ENCODE results near the gene CCL1. TPM values are rescaled to one million over a fixed set of nuclear protein-coding genes. Genes with fewer than 3 reads are reported as not detected.

CCL1 gene
- total and polyA plus RNA-seq, 8 donors = not detected

- peaks cover 0 to 35% (median 4%) of the 10 kb centered on the region in 3 donors for H3K27me3 ChIP-seq
- 75 to 81% (median 77%) methylated on average over 1 of the region's 1 CpG for WGBS, 5 donors
- H3K27ac ChIP-seq = no peak overlapping the region
- peaks cover 0 to 12% (median 0%) of the 10 kb centered on the region in 4 donors for H3K4me1 ChIP-seq
- H3K9me3 ChIP-seq = no peaks in the 10 kb centered on the region
- H3K36me3 ChIP-seq = no peaks in the 10 kb centered on the region
- TF ChIP-seq POLR2A (IDR thresholded peaks at IDR 0.05) (no peak), POLR2AphosphoS5 (IDR thresholded peaks at IDR 0.05) (no peak), EP300 (IDR thresholded peaks at IDR 0.05) (no peak)
- TF ChIP-seq, protein P1, sequence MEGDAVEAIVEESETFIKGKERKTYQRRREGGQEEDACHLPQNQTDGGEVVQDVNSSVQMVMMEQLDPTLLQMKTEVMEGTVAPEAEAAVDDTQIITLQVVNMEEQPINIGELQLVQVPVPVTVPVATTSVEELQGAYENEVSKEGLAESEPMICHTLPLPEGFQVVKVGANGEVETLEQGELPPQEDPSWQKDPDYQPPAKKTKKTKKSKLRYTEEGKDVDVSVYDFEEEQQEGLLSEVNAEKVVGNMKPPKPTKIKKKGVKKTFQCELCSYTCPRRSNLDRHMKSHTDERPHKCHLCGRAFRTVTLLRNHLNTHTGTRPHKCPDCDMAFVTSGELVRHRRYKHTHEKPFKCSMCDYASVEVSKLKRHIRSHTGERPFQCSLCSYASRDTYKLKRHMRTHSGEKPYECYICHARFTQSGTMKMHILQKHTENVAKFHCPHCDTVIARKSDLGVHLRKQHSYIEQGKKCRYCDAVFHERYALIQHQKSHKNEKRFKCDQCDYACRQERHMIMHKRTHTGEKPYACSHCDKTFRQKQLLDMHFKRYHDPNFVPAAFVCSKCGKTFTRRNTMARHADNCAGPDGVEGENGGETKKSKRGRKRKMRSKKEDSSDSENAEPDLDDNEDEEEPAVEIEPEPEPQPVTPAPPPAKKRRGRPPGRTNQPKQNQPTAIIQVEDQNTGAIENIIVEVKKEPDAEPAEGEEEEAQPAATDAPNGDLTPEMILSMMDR (IDR thresholded peaks at IDR 0.05) = no peak
- intact Hi-C loops (cut with DNase I; ENCODE audit: low total_unique reads) = no loop called here
- no peak for DNase-seq
- no peak overlapping the region for H3K4me3 ChIP-seq
Measured at GRCh38 chr17:34384271-34384670, 21.2 kb upstream of the CCL1 start.

DNA sequence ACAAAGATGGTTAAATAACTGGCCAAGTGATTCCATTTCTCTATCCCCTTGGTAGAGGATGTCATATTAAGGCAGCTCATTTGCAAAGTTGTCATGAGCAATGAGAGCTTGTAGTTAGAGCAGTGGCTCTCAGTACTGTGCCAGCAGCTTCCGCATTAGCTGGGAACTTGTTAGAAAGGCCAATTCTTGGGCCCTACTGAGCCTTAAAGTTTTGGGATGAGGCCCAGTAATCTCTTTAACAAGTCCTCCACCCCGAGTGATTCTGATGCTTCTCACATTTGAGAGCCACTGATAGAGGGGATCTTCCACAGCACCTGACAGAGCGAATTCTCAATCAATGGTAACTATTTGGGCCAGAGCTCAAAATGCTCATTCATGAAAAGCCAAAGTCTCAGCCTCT is 20.2 kb upstream of the CCL1 start:
- no peaks in the 10 kb centered on the region for H3K36me3 ChIP-seq
- intact Hi-C loops (cut with DNase I; ENCODE audit: low total_unique reads) = no loop called here

GRCh38 chr17:34382621-34383124 is 19.6 kb upstream of the CCL1 start:
- Histone ChIP-seq H3K4me3 (no peak overlapping the region), H3K9me3 (no peaks in the 10 kb centered on the region), H3K27me3 (peaks cover 0 to 28% (median 4%) of the 10 kb centered on the region in 3 donors), H3K4me1 (peaks cover 0 to 17% (median 0%) of the 10 kb centered on the region in 4 donors), H3K27ac (no peak overlapping the region), H3K36me3 (no peaks in the 10 kb centered on the region)
- TF ChIP-seq, protein P1 (IDR thresholded peaks at IDR 0.05) = no peak
- no peak for TF ChIP-seq POLR2A (IDR thresholded peaks at IDR 0.05)
- no peak for TF ChIP-seq EP300 (IDR thresholded peaks at IDR 0.05)
- TF ChIP-seq POLR2AphosphoS5 (IDR thresholded peaks at IDR 0.05) = no peak
- intact Hi-C loops (cut with DNase I; ENCODE audit: low total_unique reads) = no loop called here
- DNase-seq = peak in 1 of 2 donors; percentile 27
- 17 to 35% (median 30%) methylated on average over 7 of the region's 7 CpGs for WGBS, 5 donors

More for the DNA sequence above, 20.2 kb upstream of the CCL1 start:
- 63 to 75% (median 67%) methylated on average over 3 of the region's 3 CpGs for WGBS, 5 donors
- TF ChIP-seq, protein P1 (IDR thresholded peaks at IDR 0.05) = no peak
- TF ChIP-seq POLR2A (IDR thresholded peaks at IDR 0.05) = no peak
- no peak for TF ChIP-seq EP300 (IDR thresholded peaks at IDR 0.05)
- no peak for TF ChIP-seq POLR2AphosphoS5 (IDR thresholded peaks at IDR 0.05)
- H3K27me3 ChIP-seq = peaks cover 0 to 28% (median 4%) of the 10 kb centered on the region in 3 donors
- no peak overlapping the region for H3K27ac ChIP-seq
- no peaks in the 10 kb centered on the region for H3K9me3 ChIP-seq
- H3K4me3 ChIP-seq = no peak overlapping the region
- H3K4me1 ChIP-seq = peaks cover 0 to 13% (median 0%) of the 10 kb centered on the region in 4 donors
- no peak for DNase-seq

- no peak overlapping the region for H3K4me3 ChIP-seq
- peaks cover 0 to 11% (median 0%) of the 10 kb centered on the region in 4 donors for H3K4me1 ChIP-seq
- no peak overlapping the region for H3K27ac ChIP-seq
- intact Hi-C loops (cut with DNase I; ENCODE audit: low total_unique reads) = no loop called here
- 60 to 72% (median 69%) methylated on average over 5 of the region's 5 CpGs for WGBS, 5 donors
- H3K9me3 ChIP-seq = no peaks in the 10 kb centered on the region
- peaks cover 0 to 18% (median 0%) of the 10 kb centered on the region in 3 donors for H3K27me3 ChIP-seq
- no peak for DNase-seq
- no peaks in the 10 kb centered on the region for H3K36me3 ChIP-seq
- TF ChIP-seq EP300 (IDR thresholded peaks at IDR 0.05) = no peak
- TF ChIP-seq POLR2AphosphoS5 (IDR thresholded peaks at IDR 0.05) = no peak
- no peak for TF ChIP-seq POLR2A (IDR thresholded peaks at IDR 0.05)
- TF ChIP-seq, protein P1 (IDR thresholded peaks at IDR 0.05) = no peak
Measured at GRCh38 chr17:34379868-34380267, 16.8 kb upstream of the CCL1 start.
